GM18526 (cell line): ENCODE data around the gene MCTP1.

Experiments used
- POLR2A ChIP-seq: IDR thresholded peaks from 3 replicates; pipeline ENCODE4 v1.6.1; 2011; ENCODE audit not compliant: insufficient read length; ENCODE audit errors: extremely low read depth

Gene MCTP1

GRCh38 chr5:95066048-95066447, 218.8 kb downstream of the MCTP1 start:
- TF ChIP-seq POLR2A, result no peak

GRCh38 chr5:95063492-95063891, 221.4 kb downstream of the MCTP1 start:
- TF ChIP-seq POLR2A, result no peak

GRCh38 chr5:95060098-95060497, 224.8 kb downstream of the MCTP1 start:
- no peak for TF ChIP-seq POLR2A

- TF ChIP-seq POLR2A, result no peak
Observed at GRCh38 chr5:95059636-95060035, 225.3 kb downstream of the MCTP1 start.

GRCh38 chr5:95057615-95058014, 227.3 kb downstream of the MCTP1 start:
- no peak for TF ChIP-seq POLR2A

GRCh38 chr5:95053253-95053652, 231.6 kb downstream of the MCTP1 start:
- no peak for TF ChIP-seq POLR2A

- TF ChIP-seq POLR2A, result no peak
Observed at GRCh38 chr5:95050708-95051107, 234.2 kb downstream of the MCTP1 start.

GRCh38 chr5:95048628-95049027, 236.3 kb downstream of the MCTP1 start:
- TF ChIP-seq POLR2A, result no peak

- TF ChIP-seq POLR2A, result no peak
Observed at GRCh38 chr5:95045181-95045965, 239.5 kb downstream of the MCTP1 start.

GRCh38 chr5:95044096-95044495, 240.8 kb downstream of the MCTP1 start:
- TF ChIP-seq POLR2A, result no peak

GRCh38 chr5:95043648-95044047, 241.2 kb downstream of the MCTP1 start:
- TF ChIP-seq POLR2A, result no peak

GRCh38 chr5:95043234-95043633, 241.7 kb downstream of the MCTP1 start:
- no peak for TF ChIP-seq POLR2A

GRCh38 chr5:95042037-95042436, 242.9 kb downstream of the MCTP1 start:
- TF ChIP-seq POLR2A, result no peak

GRCh38 chr5:95035891-95036685, 248.8 kb downstream of the MCTP1 start:
- no peak for TF ChIP-seq POLR2A

- no peak for TF ChIP-seq POLR2A
Observed at GRCh38 chr5:95032801-95033200, 252.1 kb downstream of the MCTP1 start.
